GM19328 (cell line): ENCODE results near the gene FBRSL1.
"Not testable (repeated sequence)": the region's sequence is repeated elsewhere in the genome, so short reads cannot be mapped to it uniquely, and the experiment has no call there.

ENCODE experiments used
- ATAC-seq: cut with Tn5 transposase; IDR thresholded peaks from one replicate; pipeline ENCODE4 v1.9.1; 2021; ENCODE audit warnings: mild to moderate bottlenecking, moderate library complexity; ENCODE audit not compliant: unreplicated experiment

Gene FBRSL1

GRCh38 chr12:132453361-132454192, 36.4 kb upstream of the FBRSL1 start:
- ATAC-seq = no peak

GRCh38 chr12:132454193-132454932, 35.6 kb upstream of the FBRSL1 start:
- ATAC-seq = no peak

GRCh38 chr12:132454933-132455418, 35.0 kb upstream of the FBRSL1 start:
- no peak for ATAC-seq

- ATAC-seq = no peak
Observed at GRCh38 chr12:132455565-132455964, 34.4 kb upstream of the FBRSL1 start.

GRCh38 chr12:132456186-132456943, 33.6 kb upstream of the FBRSL1 start:
- no peak for ATAC-seq

GRCh38 chr12:132456944-132457495, 32.9 kb upstream of the FBRSL1 start:
- no peak for ATAC-seq

- no peak for ATAC-seq
Observed at GRCh38 chr12:132458441-132458840, 31.5 kb upstream of the FBRSL1 start.

GRCh38 chr12:132458846-132459641, 30.9 kb upstream of the FBRSL1 start:
- ATAC-seq = no peak

GRCh38 chr12:132460571-132460970, 29.4 kb upstream of the FBRSL1 start:
- ATAC-seq = no peak

- no peak for ATAC-seq
Observed at GRCh38 chr12:132461526-132461925, 28.4 kb upstream of the FBRSL1 start.

GRCh38 chr12:132462788-132463187, 27.2 kb upstream of the FBRSL1 start:
- ATAC-seq = no peak

- not testable (repeated sequence) for ATAC-seq
Observed at GRCh38 chr12:132463284-132463924, 26.5 kb upstream of the FBRSL1 start.

- ATAC-seq = not testable (repeated sequence)
Observed at GRCh38 chr12:132464304-132464703, 25.6 kb upstream of the FBRSL1 start.

GRCh38 chr12:132464820-132465219, 25.1 kb upstream of the FBRSL1 start:
- no peak for ATAC-seq

- no peak for ATAC-seq
Observed at GRCh38 chr12:132465269-132466190, 24.4 kb upstream of the FBRSL1 start.

- ATAC-seq = no peak
Observed at GRCh38 chr12:132466241-132467201, 23.4 kb upstream of the FBRSL1 start.

GRCh38 chr12:132467511-132467910, 22.4 kb upstream of the FBRSL1 start:
- ATAC-seq = no peak
